ENCODE data around the gene PLB1.

The PLB1 gene

DNA sequence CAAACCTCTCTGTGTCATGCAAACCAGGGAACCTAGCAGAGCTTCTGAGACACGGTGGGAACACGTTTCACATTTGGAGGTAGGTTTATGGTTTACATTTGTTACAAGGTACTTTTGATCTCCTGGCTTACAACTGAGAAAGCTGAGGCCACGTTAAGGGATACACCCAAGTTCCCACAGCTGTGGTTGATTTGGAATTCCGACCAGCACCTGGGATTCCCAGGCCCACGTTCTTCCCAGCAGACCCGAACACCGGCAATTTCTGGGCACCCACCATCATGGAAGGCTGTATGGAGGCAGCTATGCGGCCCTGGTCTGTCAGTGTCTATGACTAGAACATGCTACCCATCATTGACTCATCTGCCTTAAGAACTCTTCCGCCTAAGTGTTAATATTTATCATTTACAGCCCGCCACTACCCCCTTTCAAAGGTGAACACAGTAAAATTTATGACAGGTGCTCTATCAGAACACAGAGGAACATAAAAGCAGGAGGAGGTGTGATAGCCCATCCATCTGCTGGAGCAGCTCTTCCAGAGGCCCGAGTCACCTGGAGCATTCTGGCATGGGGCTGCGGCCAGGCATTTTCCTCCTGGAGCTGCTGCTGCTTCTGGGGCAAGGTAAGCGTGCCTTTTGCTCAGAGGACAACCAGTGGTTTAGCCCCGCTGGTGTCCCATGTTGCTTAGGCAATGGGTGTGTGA lies at the start of gene PLB1:
Gene PLB1 (plus strand): TSS at position 510 of the 700 bp plus-strand sequence. CDS start 55 bp downstream, at position 565.
- no peak for DNase-seq

DNA sequence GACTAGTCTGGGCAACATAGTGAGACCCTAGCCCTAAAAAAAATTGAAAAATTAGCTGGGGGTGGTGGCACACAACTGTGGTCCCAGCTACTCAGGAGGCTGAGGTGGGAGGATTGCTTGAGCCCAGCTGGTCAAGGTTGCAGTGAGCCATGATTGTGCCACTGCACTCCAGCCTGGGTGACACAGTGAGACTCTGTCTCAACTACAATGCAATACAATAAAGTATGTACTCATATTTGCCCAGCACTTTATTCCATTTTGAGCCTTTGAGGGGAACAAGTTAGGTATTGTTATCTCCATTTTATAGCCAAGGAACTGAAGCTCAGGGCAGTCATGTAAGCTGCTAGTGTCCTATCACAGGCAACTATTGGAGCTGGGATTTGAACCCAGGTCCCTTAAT lies 49.3 kb upstream of the PLB1 start:
- DNase-seq: no peak

DNA sequence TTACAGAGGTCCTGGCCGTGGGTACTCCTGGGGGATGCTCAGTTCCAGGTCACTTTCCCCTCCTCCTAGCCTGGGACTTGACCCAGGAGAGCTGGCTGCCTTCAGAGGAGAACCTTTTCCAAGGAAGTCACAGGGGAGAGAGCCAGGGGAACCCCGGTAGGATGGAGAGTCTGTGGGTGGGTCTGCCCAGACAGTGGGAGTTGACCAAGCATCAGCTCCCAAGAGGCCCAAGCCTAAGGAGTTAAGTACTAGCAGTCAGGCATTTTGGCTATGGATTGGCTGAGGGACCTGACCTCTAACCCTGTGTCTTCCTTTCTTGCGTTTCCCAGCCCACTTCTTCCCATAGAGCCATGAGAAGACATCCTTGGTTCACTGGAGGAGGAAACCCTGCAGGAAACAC lies 48.8 kb upstream of the PLB1 start:
- no peak for DNase-seq

GRCh38 chr2:28447943-28448792 lies 47.7 kb upstream of the PLB1 start:
- DNase-seq: no peak

GRCh38 chr2:28448793-28449100 lies 47.1 kb upstream of the PLB1 start:
- no peak for DNase-seq

DNA sequence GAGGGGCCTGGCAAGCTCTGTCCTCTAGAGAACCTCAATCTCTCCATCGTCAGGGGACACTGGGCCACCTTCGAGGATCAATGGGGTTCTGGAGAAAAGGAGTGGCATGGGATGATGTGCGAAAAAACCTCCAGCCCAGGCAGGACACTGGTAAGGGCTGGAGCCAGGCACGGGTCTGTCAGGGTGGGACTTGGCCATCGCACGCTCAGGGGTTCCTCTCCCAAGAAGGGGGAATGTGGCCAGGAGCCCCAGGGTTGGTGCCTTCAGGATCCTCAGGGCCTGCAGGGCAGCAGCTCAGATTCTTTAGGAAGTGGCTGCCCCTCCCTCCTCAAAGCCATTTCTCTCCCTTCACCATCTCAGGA lies 46.8 kb upstream of the PLB1 start:
- DNase-seq: no peak

- DNase-seq: no peak
These were observed 46.1 kb upstream of the PLB1 start for GRCh38 chr2:28449488-28450395.

GRCh38 chr2:28450901-28451565 lies 44.8 kb upstream of the PLB1 start:
- DNase-seq: no peak

- no peak for DNase-seq
These were observed 43.9 kb upstream of the PLB1 start for GRCh38 chr2:28451793-28452533.

- peak; percentile 63 for DNase-seq
These were observed 43.3 kb upstream of the PLB1 start for GRCh38 chr2:28452534-28453081.

GRCh38 chr2:28453396-28453795 lies 42.5 kb upstream of the PLB1 start:
- no peak for DNase-seq

DNA sequence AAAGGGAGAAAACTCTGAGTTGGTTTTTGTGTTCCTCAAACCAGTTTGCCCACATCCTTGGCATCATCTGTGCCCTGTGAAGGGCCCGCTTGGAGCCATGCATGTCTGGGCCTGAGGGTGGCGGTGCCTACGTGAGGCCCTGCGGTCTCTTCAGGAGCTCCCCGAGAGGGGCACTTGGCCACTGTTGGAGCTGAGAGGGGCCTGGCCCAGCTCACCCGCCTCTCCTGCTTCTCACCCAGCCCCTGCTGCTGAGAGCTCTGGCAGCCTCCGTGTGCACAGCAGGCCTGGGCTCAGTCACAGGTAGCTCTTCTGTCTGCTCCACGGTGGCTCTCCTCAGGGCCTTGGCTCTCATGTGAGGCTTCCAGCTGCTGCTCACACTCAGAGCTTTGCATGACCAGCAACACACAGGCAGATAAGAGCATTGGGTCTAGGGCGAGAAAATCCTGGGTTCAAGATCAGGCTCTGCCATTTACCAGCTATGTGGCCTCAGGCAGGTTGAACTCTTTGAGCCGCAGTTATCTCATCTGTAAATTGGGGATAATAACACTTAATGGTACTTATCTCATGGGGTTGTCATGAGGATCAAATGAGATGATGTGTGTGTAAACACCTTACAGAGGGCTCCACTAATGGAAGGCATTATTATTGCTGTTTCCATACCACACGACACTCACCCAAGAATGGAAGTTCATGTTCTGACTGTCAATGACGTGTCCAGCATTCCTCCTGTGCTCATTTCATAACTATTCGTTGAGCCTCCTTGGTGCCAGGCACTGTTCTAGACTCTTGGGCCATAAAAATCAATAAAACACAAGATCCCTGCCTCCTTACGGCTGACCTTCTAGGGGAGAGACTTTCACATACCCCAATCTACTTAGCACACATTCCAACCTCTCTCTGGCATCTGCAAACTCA lies 41.6 kb upstream of the PLB1 start:
- no peak for DNase-seq

GRCh38 chr2:28457237-28457636 lies 38.6 kb upstream of the PLB1 start:
- DNase-seq: no peak

GRCh38 chr2:28461056-28461455 lies 34.8 kb upstream of the PLB1 start:
- DNase-seq: no peak

GRCh38 chr2:28462122-28462521 lies 33.7 kb upstream of the PLB1 start:
- no peak for DNase-seq

GRCh38 chr2:28463211-28463816 lies 32.5 kb upstream of the PLB1 start:
- no peak for DNase-seq

GRCh38 chr2:28463893-28464292 lies 32.0 kb upstream of the PLB1 start:
- DNase-seq: no peak

- no peak for DNase-seq
These were observed 30.5 kb upstream of the PLB1 start for GRCh38 chr2:28465148-28465885.

DNA sequence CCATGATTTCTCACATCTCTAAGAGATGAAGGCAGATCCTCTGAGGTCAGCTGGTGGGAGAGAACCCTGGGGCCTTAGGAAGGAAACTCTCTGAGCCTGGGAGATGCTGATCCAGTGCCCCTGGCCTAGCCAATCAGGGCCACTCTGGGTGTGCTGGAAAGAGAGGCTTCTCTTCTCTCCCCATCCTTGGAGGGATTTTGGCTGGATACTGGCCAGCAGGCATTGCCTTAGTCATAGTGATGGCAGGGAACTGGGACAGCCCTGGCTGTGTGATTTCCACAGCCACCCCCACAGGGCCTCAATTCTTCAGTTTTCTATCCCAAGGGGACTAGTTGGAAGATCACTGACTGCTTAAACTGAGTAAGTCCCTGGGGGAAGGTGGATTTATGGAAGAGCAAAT lies 26.6 kb upstream of the PLB1 start:
- no peak for DNase-seq

Measured in retina (tissue), 1 donor.